Bronchial epithelial cell (primary cell): ENCODE results near the gene KCND2. TPM values are rescaled to one million over a fixed set of nuclear protein-coding genes. Genes with fewer than 3 reads are reported as not detected.
"Not testable (repeated sequence)": the region's sequence is repeated elsewhere in the genome, so short reads cannot be mapped to it uniquely, and the experiment has no call there.

ENCODE experiments used
- DNase-seq: peaks from one replicate; pipeline ENCODE4 v3.0.0-alpha.2; 2010; ENCODE audit warnings: low read depth
- FAIRE-seq: peaks from 2 replicates; lab custom pipeline; 2011; peaks lifted over from hg19 to GRCh38; lab: Jason Lieb, UNC
- H3K27me3 ChIP-seq: 2 replicates; pipeline ENCODE4 v1.5.1; 2011; ENCODE audit warnings: low read length; ENCODE audit not compliant: control insufficient read depth, insufficient read depth
- H3K36me3 ChIP-seq: 2 replicates; pipeline ENCODE4 v1.5.1; 2011; ENCODE audit warnings: low read length; ENCODE audit not compliant: control insufficient read depth, insufficient read depth
- H3K4me3 ChIP-seq: 2 replicates; pipeline ENCODE4 v1.5.1; 2011; ENCODE audit warnings: mild to moderate bottlenecking, low read depth, low read length, control low read depth
- CTCF ChIP-seq: IDR thresholded peaks from 2 replicates; pipeline ENCODE4 v1.5.1; 2011; ENCODE audit warnings: mild to moderate bottlenecking, moderate library complexity, low read length, control low read depth, inconsistent platforms; ENCODE audit not compliant: insufficient read depth, severe bottlenecking
- total RNA-seq: library from RNA; depleted of rRNA; stranded (reverse); fragments of >200 nt; gene quantifications from 2 replicates; pipeline ENCODE4 v1.2.1, GENCODE V29; 2014

The KCND2 gene
- total RNA-seq, result under 0.01 TPM in 1 of 2 replicates, not detected in the other

GRCh38 chr7:120272701-120273475 is at the start of gene KCND2:
Gene KCND2, plus strand, starts transcription at chr7:120273175.
- no peak for DNase-seq
- Histone ChIP-seq H3K4me3 (peak within 1 kb of the TSS; percentile 33), H3K27me3 (peaks cover 10% of the 10 kb centered on the region), H3K36me3 (no peaks in the 10 kb centered on the region)
- TF ChIP-seq CTCF, result no peak
- FAIRE-seq, result no peak

- no peak for DNase-seq
- no peak for TF ChIP-seq CTCF
Observed at GRCh38 chr7:120226188-120226587, 46.8 kb upstream of the KCND2 start.

GRCh38 chr7:120227255-120227654 is 45.7 kb upstream of the KCND2 start:
- DNase-seq, result no peak
- no peaks in the 10 kb centered on the region for H3K27me3 ChIP-seq
- H3K36me3 ChIP-seq, result no peaks in the 10 kb centered on the region
- no peak overlapping the region for H3K4me3 ChIP-seq
- TF ChIP-seq CTCF, result no peak
- no peak for FAIRE-seq

More at GRCh38 chr7:120226188-120226587, 46.8 kb upstream of the KCND2 start:
- no peak for FAIRE-seq
- H3K36me3 ChIP-seq, result no peaks in the 10 kb centered on the region
- no peak overlapping the region for H3K4me3 ChIP-seq
- H3K27me3 ChIP-seq, result no peaks in the 10 kb centered on the region

GRCh38 chr7:120229084-120229483 is 43.9 kb upstream of the KCND2 start:
- H3K27me3 ChIP-seq, result no peaks in the 10 kb centered on the region
- DNase-seq (no peak), FAIRE-seq (no peak)
- no peak for TF ChIP-seq CTCF
- H3K36me3 ChIP-seq, result no peaks in the 10 kb centered on the region
- H3K4me3 ChIP-seq, result no peak overlapping the region

GRCh38 chr7:120233338-120233737 is 39.6 kb upstream of the KCND2 start:
- TF ChIP-seq CTCF, result no peak
- DNase-seq, result no peak
- H3K36me3 ChIP-seq, result no peaks in the 10 kb centered on the region
- H3K4me3 ChIP-seq, result no peak overlapping the region
- no peak for FAIRE-seq
- no peaks in the 10 kb centered on the region for H3K27me3 ChIP-seq

- H3K4me3 ChIP-seq, H3K27me3 ChIP-seq, FAIRE-seq, H3K36me3 ChIP-seq, DNase-seq: not testable (repeated sequence)
Observed at GRCh38 chr7:120240350-120240749, 32.6 kb upstream of the KCND2 start.
